IMR-90 (cell line): ENCODE measurements around the gene NDRG2. TPM values are rescaled to one million over a fixed set of nuclear protein-coding genes. Genes with fewer than 3 reads are reported as not detected.

Source experiments
- ATAC-seq: fragments of 200-7000 bp; cut with Tn5 transposase; 2 replicates; pipeline ENCODE4 v1.9.1; 2020; ENCODE audit warnings: low read depth, mild to moderate bottlenecking, moderate library complexity
- BruUV-seq: library from RNA; stranded (reverse); fragments of 400-500 nt; replicated peaks from 2 replicates; lab custom pipeline; 2021; lab: Mats Ljungman, UMichigan
- CTCF ChIA-PET: fragments of 300-600 bp; formaldehyde crosslinking; extraction: SDS; loops from one replicate; lab custom pipeline; 2021; ENCODE audit warnings: antibody characterized with exemption; lab: Yijun Ruan, JAX
- POLR2A ChIA-PET: fragments of 300-600 bp; sonication (Branson Sonifier 250); formaldehyde crosslinking; loops from one replicate; lab custom pipeline; 2022; ENCODE audit warnings: antibody characterized with exemption; ENCODE audit not compliant: unreplicated experiment; lab: Charles Lee
- DNase-seq: peaks from one replicate; pipeline ENCODE4 v3.0.0; 2013
- H2AFZ ChIP-seq: replicated peaks from 2 replicates; pipeline ENCODE3; 2013; ENCODE audit warnings: low read length, mild to moderate bottlenecking; ENCODE audit not compliant: poor library complexity
- H2AK5ac ChIP-seq: 2 replicates; pipeline ENCODE4 v1.6.1; 2013; ENCODE audit warnings: low read depth, low read length, inconsistent platforms
- H2AK9ac ChIP-seq: replicated peaks from 2 replicates; pipeline ENCODE3; 2013; ENCODE audit warnings: mild to moderate bottlenecking, low read depth, low read length, moderate library complexity; ENCODE audit not compliant: poor library complexity
- H2BK120ac ChIP-seq: 2 replicates; pipeline ENCODE4 v1.6.1; 2013; ENCODE audit warnings: low read depth, low read length, inconsistent platforms
- H2BK15ac ChIP-seq: 3 replicates; pipeline ENCODE4 v1.6.1; 2013; ENCODE audit warnings: low read depth, low read length, inconsistent platforms
- H2BK20ac ChIP-seq: 2 replicates; pipeline ENCODE4 v1.6.1; 2013; ENCODE audit warnings: low read depth, mild to moderate bottlenecking, inconsistent platforms, low read length, moderate library complexity
- H2BK5ac ChIP-seq: 2 replicates; pipeline ENCODE4 v1.6.1; 2013; ENCODE audit warnings: mild to moderate bottlenecking, low read depth, low read length, inconsistent platforms; ENCODE audit not compliant: poor library complexity, severe bottlenecking
- H3K14ac ChIP-seq: replicated peaks from 2 replicates; pipeline ENCODE4 v1.6.1; 2013; ENCODE audit warnings: low read depth, low read length, inconsistent platforms
- H3K18ac ChIP-seq: 2 replicates; pipeline ENCODE4 v1.6.1; 2013; ENCODE audit warnings: low read depth, low read length, control low read depth
- H3K23ac ChIP-seq: 2 replicates; pipeline ENCODE4 v1.6.1; 2013; ENCODE audit warnings: low read depth, low read length, inconsistent platforms
- H3K27ac ChIP-seq: 2 replicates; pipeline ENCODE4 v1.5.1; 2013; ENCODE audit warnings: mild to moderate bottlenecking, control low read depth, low read length; ENCODE audit not compliant: insufficient read depth
- H3K27me3 ChIP-seq: 2 replicates; pipeline ENCODE4 v1.6.1; 2013; ENCODE audit warnings: low read length; ENCODE audit not compliant: control insufficient read depth, insufficient read depth
- H3K36me3 ChIP-seq: 2 replicates; pipeline ENCODE4 v1.6.1; 2013; ENCODE audit warnings: low read length, mixed read lengths; ENCODE audit not compliant: control insufficient read depth, insufficient read depth
- H3K4ac ChIP-seq: 2 replicates; pipeline ENCODE4 v1.6.1; 2013; ENCODE audit warnings: low read depth, low read length, inconsistent platforms
- H3K4me1 ChIP-seq: 2 replicates; pipeline ENCODE4 v1.6.1; 2013; ENCODE audit warnings: low read length, mixed read lengths; ENCODE audit not compliant: control insufficient read depth, insufficient read depth
- H3K4me2 ChIP-seq: 2 replicates; pipeline ENCODE4 v1.6.1; 2013; ENCODE audit warnings: low read depth, mild to moderate bottlenecking, control low read depth, low read length, moderate library complexity
- H3K4me3 ChIP-seq: 2 replicates; pipeline ENCODE4 v1.5.1; 2013; ENCODE audit warnings: low read depth, mild to moderate bottlenecking, control low read depth, low read length, moderate library complexity; ENCODE audit not compliant: insufficient read depth
- H3K56ac ChIP-seq: 2 replicates; pipeline ENCODE4 v1.6.1; 2013; ENCODE audit warnings: low read length, inconsistent platforms; ENCODE audit not compliant: insufficient read depth; ENCODE audit errors: extremely low read depth
- H3K79me1 ChIP-seq, 2 experiments: 2 replicates each; pipeline ENCODE4 v1.6.1; 2013; ENCODE audit warnings: low read length in 2 of 2, inconsistent platforms in 1 of 2, low read depth in 1 of 2
- H3K9ac ChIP-seq: 2 replicates; pipeline ENCODE4 v1.6.1; 2013; ENCODE audit warnings: low read depth, low read length, control low read depth
- H3K9me1 ChIP-seq: 2 replicates; pipeline ENCODE4 v1.6.1; 2013; ENCODE audit warnings: low read length, inconsistent platforms; ENCODE audit not compliant: insufficient read depth
- H3K9me3 ChIP-seq: 2 replicates; pipeline ENCODE4 v1.6.1; 2013; ENCODE audit warnings: low read length; ENCODE audit not compliant: control insufficient read depth, insufficient read depth
- H4K20me1 ChIP-seq: 2 replicates; pipeline ENCODE4 v1.6.1; 2013; ENCODE audit warnings: low read length, inconsistent platforms; ENCODE audit not compliant: insufficient read depth
- H4K5ac ChIP-seq: 2 replicates; pipeline ENCODE4 v1.6.1; 2013; ENCODE audit warnings: mild to moderate bottlenecking, low read depth, low read length, control low read depth
- H4K8ac ChIP-seq, 2 experiments: 2 replicates each; pipeline ENCODE4 v1.6.1; 2013; ENCODE audit warnings: low read depth in 2 of 2, low read length in 2 of 2, control low read depth in 1 of 2, inconsistent platforms in 1 of 2
- H4K91ac ChIP-seq: 2 replicates; pipeline ENCODE4 v1.6.1; 2013; ENCODE audit warnings: low read depth, low read length, inconsistent platforms; ENCODE audit not compliant: insufficient read depth
- BHLHE40 ChIP-seq: fragments of 150-350 bp; IDR thresholded peaks from 2 replicates; pipeline ENCODE4 v1.6.1; 2016; ENCODE audit warnings: mild to moderate bottlenecking, low read depth, low read length
- CEBPB ChIP-seq: IDR thresholded peaks from 2 replicates; pipeline ENCODE4 v1.6.1; 2012; ENCODE audit warnings: low read depth, low read length, improper control_type of control experiment
- CHD1 ChIP-seq: IDR thresholded peaks from 2 replicates; pipeline ENCODE4 v1.6.1; 2012; ENCODE audit warnings: low read depth, low read length, improper control_type of control experiment
- FOS ChIP-seq: fragments of 150-350 bp; IDR thresholded peaks from 2 replicates; pipeline ENCODE4 v1.6.1; 2016; ENCODE audit warnings: low read depth, low read length
- MAFK ChIP-seq: IDR thresholded peaks from 2 replicates; pipeline ENCODE4 v1.6.1; 2012; ENCODE audit warnings: low read depth, low read length, improper control_type of control experiment
- MAZ ChIP-seq: IDR thresholded peaks from 2 replicates; pipeline ENCODE4 v1.6.1; 2012; ENCODE audit warnings: low read depth, mild to moderate bottlenecking, low read length, improper control_type of control experiment, moderate library complexity, borderline replicate concordance
- MXI1 ChIP-seq: IDR thresholded peaks from 2 replicates; pipeline ENCODE4 v1.6.1; 2012; ENCODE audit warnings: low read depth, mild to moderate bottlenecking, low read length, moderate library complexity, borderline replicate concordance
- NFE2L2 ChIP-seq: fragments of 150-350 bp; IDR thresholded peaks from 2 replicates; pipeline ENCODE4 v1.6.1; 2016; ENCODE audit warnings: low read depth, mild to moderate bottlenecking, low read length
- POLR2A ChIP-seq: IDR thresholded peaks from 2 replicates; pipeline ENCODE4 v1.6.1; 2012; ENCODE audit warnings: mild to moderate bottlenecking, low read depth, low read length
- RAD21 ChIP-seq: IDR thresholded peaks from 2 replicates; pipeline ENCODE4 v1.6.1; 2012; ENCODE audit warnings: low read length, improper control_type of control experiment
- RCOR1 ChIP-seq: IDR thresholded peaks from 2 replicates; pipeline ENCODE4 v1.6.1; 2012; ENCODE audit warnings: mild to moderate bottlenecking, low read length, improper control_type of control experiment; ENCODE audit not compliant: insufficient replicate concordance
- RFX5 ChIP-seq: IDR thresholded peaks from 2 replicates; pipeline ENCODE4 v1.8.0; 2012; ENCODE audit warnings: low read depth, mild to moderate bottlenecking, low read length, moderate library complexity
- SMC3 ChIP-seq: fragments of 150-350 bp; IDR thresholded peaks from 2 replicates; pipeline ENCODE4 v1.6.1; 2016; ENCODE audit warnings: low read depth, mild to moderate bottlenecking, antibody characterized with exemption, low read length, moderate library complexity
- USF2 ChIP-seq: fragments of 150-350 bp; IDR thresholded peaks from 2 replicates; pipeline ENCODE4 v1.6.1; 2017; ENCODE audit warnings: mild to moderate bottlenecking, antibody characterized with exemption, low read length, low read depth
- WGBS, 2 experiments: methylation state at CpG; one replicate each; pipeline versions ENCODE4 v1.1.5 to v1.1.7; 2013; ENCODE audit warnings: missing lambda C conversion rate in 2 of 2; ENCODE audit not compliant: insufficient read length in 1 of 2; ENCODE audit errors: extremely low coverage in 2 of 2; 5-methylcytosine and 5-hydroxymethylcytosine counted together
- dilution Hi-C: fragments of 300-500 bp; cut with HindIII; formaldehyde crosslinking; loops from one replicate; pipeline ENCODE4 v1.14.3; 2018; ENCODE audit warnings: low sequenced_read_pairs; ENCODE audit not compliant: unreplicated experiment
- in situ Hi-C: fragments of 300-500 bp; cut with MboI; formaldehyde crosslinking; loops from 3 replicates; pipeline ENCODE4 v1.14.3; 2019; ENCODE audit warnings: low sequenced_read_pairs, inconsistent platforms, mixed read lengths
- intact Hi-C: fragments of 100-400 bp; cut with micrococcal nuclease; formaldehyde crosslinking; loops from 2 replicates; pipeline ENCODE4 v1.10.0; 2022
- polyA plus RNA-seq, 3 experiments: library from polyadenylated mRNA; depleted of rRNA; stranded (reverse); fragments of >200 nt; gene quantifications; 2 replicates each; pipeline ENCODE4 v1.2.3, GENCODE V29; 2012; ENCODE audit warnings: low replicate concordance in 1 of 3
- total RNA-seq: library from RNA; depleted of rRNA; stranded (reverse); fragments of >200 nt; gene quantifications from 2 replicates; pipeline ENCODE4 v1.2.3, GENCODE V29; 2012
- TF ChIP-seq, protein P1 (sequence below): fragments of 150-350 bp; IDR thresholded peaks from 2 replicates; pipeline ENCODE4 v1.6.1; 2016; ENCODE audit warnings: low read depth, mild to moderate bottlenecking, low read length, moderate library complexity, borderline replicate concordance
- TF ChIP-seq, protein P2 (sequence below): conservative IDR thresholded peaks from 2 replicates; pipeline ENCODE4 v1.5.1; 2012; ENCODE audit warnings: mild to moderate bottlenecking, low read depth, low read length, improper control_type of control experiment

The NDRG2 gene
- total and polyA plus RNA-seq, 2 of the 4 experiments (the other 2 are of a cell fraction): 0.36 to 1.5 TPM

DNA sequence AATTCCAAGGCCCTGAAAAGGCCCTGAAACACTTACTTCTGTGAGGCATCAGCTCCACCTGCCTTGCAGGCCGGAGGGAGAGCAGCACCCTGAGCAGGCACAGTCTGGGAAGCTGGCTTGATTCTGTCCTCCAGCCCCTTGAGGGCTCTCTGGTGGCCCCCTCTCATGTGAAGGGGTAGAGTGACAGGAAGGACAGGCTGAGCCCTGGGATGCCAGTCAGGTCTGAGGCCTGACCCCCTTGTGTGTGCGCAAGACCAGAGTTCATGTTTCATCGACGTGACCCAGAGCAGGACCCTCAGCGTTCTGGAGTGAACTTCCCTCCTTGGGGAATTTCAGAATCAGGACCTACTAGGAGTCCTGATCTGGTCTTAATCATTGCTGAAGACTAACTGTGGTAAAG lies 34.0 kb upstream of the NDRG2 start:
- Histone ChIP-seq H3K4ac (no peak overlapping the region), H3K9ac (no peak overlapping the region), H3K9me1 (peaks cover 5% of the 10 kb centered on the region; the same call in 1 of the 2 replicates), H2BK20ac (no peak overlapping the region), H4K8ac (no peak overlapping the region), H2BK5ac (no peak overlapping the region), H3K14ac (no peak overlapping the region), H4K91ac (no peak overlapping the region), H3K56ac (no peak overlapping the region), H3K36me3 (no peaks in the 10 kb centered on the region), H2AK5ac (no peak overlapping the region), H3K79me1 (no peaks in the 10 kb centered on the region), H4K20me1 (no peaks in the 10 kb centered on the region), H3K4me1 (no peaks in the 10 kb centered on the region), H3K27me3 (no peaks in the 10 kb centered on the region), H2AK9ac (no peak overlapping the region), H3K4me2 (no peak overlapping the region), H4K5ac (no peak overlapping the region), H3K4me3 (no peak overlapping the region), H3K27ac (no peak overlapping the region), H3K18ac (no peak overlapping the region), H2BK15ac (no peak overlapping the region), H3K9me3 (no peaks in the 10 kb centered on the region), H2AFZ (no peak overlapping the region), H2BK120ac (no peak overlapping the region), H3K23ac (no peak overlapping the region)
- no peak for DNase-seq
- TF ChIP-seq CHD1 (no peak), RAD21 (no peak), USF2 (no peak), POLR2A (no peak), SMC3 (no peak), RCOR1 (no peak), RFX5 (no peak), MXI1 (no peak), FOS (no peak), BHLHE40 (no peak), NFE2L2 (no peak), MAZ (no peak), MAFK (no peak), CEBPB (no peak)
- TF ChIP-seq, protein P1, sequence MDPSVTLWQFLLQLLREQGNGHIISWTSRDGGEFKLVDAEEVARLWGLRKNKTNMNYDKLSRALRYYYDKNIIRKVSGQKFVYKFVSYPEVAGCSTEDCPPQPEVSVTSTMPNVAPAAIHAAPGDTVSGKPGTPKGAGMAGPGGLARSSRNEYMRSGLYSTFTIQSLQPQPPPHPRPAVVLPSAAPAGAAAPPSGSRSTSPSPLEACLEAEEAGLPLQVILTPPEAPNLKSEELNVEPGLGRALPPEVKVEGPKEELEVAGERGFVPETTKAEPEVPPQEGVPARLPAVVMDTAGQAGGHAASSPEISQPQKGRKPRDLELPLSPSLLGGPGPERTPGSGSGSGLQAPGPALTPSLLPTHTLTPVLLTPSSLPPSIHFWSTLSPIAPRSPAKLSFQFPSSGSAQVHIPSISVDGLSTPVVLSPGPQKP: no peak
- TF ChIP-seq, protein P2, sequence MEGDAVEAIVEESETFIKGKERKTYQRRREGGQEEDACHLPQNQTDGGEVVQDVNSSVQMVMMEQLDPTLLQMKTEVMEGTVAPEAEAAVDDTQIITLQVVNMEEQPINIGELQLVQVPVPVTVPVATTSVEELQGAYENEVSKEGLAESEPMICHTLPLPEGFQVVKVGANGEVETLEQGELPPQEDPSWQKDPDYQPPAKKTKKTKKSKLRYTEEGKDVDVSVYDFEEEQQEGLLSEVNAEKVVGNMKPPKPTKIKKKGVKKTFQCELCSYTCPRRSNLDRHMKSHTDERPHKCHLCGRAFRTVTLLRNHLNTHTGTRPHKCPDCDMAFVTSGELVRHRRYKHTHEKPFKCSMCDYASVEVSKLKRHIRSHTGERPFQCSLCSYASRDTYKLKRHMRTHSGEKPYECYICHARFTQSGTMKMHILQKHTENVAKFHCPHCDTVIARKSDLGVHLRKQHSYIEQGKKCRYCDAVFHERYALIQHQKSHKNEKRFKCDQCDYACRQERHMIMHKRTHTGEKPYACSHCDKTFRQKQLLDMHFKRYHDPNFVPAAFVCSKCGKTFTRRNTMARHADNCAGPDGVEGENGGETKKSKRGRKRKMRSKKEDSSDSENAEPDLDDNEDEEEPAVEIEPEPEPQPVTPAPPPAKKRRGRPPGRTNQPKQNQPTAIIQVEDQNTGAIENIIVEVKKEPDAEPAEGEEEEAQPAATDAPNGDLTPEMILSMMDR: no peak
- intact Hi-C loops (no loop called here), dilution Hi-C loops (no loop called here), in situ Hi-C loops (no loop called here)
- POLR2A ChIA-PET: no interaction called here
- BruUV-seq: no TSS peak
- CTCF ChIA-PET: interaction anchor here (0.7 kb wide), 1 partner anchor 20 kb away, joined by 5 read pairs; no protein-coding TSS in a partner anchor
- no CpG with 5 or more reads among the region's 5 CpGs for WGBS, 2 experiments
- no peak for ATAC-seq
